ENCODE measurements around the gene SLC9C2.

The SLC9C2 gene

DNA sequence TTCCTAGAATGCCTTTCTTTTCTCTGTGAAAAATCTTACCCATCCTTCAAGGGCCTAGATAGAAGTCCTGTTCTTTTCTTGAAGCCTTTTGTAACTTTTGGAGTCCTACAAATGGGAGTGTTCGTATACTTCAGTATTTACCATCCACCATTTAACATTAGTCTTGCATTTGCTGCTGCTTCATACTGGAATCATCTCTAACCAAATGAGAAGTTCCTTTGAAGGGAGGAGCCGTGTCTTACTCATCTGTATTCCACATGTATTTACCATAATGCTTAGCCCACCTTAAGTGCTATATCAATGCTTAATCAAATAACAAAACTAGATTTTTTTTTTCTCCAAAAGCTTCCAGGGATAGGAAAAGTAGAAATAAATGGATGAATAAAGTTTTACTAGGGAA, 118.6 kb downstream of the SLC9C2 start:
- H3K36me3 ChIP-seq (ENCODE audit: low read length) = peaks cover 51% of the 10 kb centered on the region
- H3K27me3 ChIP-seq (ENCODE audit: low read length) = no peaks in the 10 kb centered on the region
- no peak overlapping the region for H3K4me3 ChIP-seq (ENCODE audit: insufficient read depth, low read length, poor library complexity, severe bottlenecking)
- H3K9me2 ChIP-seq (replicated peaks; ENCODE audit: insufficient read depth, low read length) = no peaks in the 10 kb centered on the region
- H4K20me1 ChIP-seq (ENCODE audit: low read depth, low read length) = no peaks in the 10 kb centered on the region
- no peaks in the 10 kb centered on the region for H3F3A ChIP-seq (ENCODE audit: insufficient read depth)
- peaks cover 4% of the 10 kb centered on the region; the same call in 1 of the 2 replicates for H3K79me2 ChIP-seq (ENCODE audit: insufficient read depth, low read length)
- H3K9me3 ChIP-seq (ENCODE audit: insufficient read depth, low read length) = no peaks in the 10 kb centered on the region
- TF ChIP-seq, protein P1, sequence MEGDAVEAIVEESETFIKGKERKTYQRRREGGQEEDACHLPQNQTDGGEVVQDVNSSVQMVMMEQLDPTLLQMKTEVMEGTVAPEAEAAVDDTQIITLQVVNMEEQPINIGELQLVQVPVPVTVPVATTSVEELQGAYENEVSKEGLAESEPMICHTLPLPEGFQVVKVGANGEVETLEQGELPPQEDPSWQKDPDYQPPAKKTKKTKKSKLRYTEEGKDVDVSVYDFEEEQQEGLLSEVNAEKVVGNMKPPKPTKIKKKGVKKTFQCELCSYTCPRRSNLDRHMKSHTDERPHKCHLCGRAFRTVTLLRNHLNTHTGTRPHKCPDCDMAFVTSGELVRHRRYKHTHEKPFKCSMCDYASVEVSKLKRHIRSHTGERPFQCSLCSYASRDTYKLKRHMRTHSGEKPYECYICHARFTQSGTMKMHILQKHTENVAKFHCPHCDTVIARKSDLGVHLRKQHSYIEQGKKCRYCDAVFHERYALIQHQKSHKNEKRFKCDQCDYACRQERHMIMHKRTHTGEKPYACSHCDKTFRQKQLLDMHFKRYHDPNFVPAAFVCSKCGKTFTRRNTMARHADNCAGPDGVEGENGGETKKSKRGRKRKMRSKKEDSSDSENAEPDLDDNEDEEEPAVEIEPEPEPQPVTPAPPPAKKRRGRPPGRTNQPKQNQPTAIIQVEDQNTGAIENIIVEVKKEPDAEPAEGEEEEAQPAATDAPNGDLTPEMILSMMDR (IDR thresholded peaks at IDR 0.05; ENCODE audit: insufficient read depth, low read length, poor library complexity, severe bottlenecking) = no peak
- no peak for TF ChIP-seq EZH2phosphoT487 (conservative IDR thresholded peaks at IDR 0.05; ENCODE audit: low read length)
- H3K4me2 ChIP-seq (ENCODE audit: low read depth, low read length, poor library complexity, severe bottlenecking) = no peak overlapping the region
- no peak overlapping the region for H3K9ac ChIP-seq (ENCODE audit: low read length)
- H2AFZ ChIP-seq (ENCODE audit: low read depth, low read length, severe bottlenecking) = no peak overlapping the region
- no peak overlapping the region for H3K27ac ChIP-seq (ENCODE audit: low read depth, low read length)

DNA sequence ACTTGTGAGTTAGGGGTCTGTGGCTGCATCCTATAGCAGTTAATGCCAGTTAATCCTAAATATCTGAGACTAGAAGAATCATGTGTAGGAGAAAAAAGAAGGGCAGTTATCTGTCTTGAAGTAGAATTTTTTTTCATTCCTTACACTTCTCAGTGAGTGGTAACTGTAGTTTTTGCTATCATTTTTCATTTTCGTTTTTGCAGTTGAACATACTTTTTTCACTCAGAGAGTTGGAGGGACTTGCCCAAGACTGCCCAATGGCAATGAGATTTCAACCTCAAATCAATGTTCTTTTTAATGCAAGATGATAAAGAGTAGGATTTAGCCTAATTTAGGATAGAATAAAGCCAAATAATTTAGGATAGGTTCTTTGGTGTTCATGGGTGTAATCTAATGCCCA, 120.2 kb downstream of the SLC9C2 start:
- Histone ChIP-seq H3K9ac (ENCODE audit: low read length) (no peak overlapping the region), H3F3A (ENCODE audit: insufficient read depth) (no peaks in the 10 kb centered on the region), H3K4me3 (ENCODE audit: insufficient read depth, low read length, poor library complexity, severe bottlenecking) (no peak overlapping the region), H4K20me1 (ENCODE audit: low read depth, low read length) (no peaks in the 10 kb centered on the region), H3K79me2 (ENCODE audit: insufficient read depth, low read length) (peaks cover 20% of the 10 kb centered on the region), H3K27me3 (ENCODE audit: low read length) (no peaks in the 10 kb centered on the region), H3K9me3 (ENCODE audit: insufficient read depth, low read length) (no peaks in the 10 kb centered on the region), H2AFZ (ENCODE audit: low read depth, low read length, severe bottlenecking) (no peak overlapping the region), H3K4me2 (ENCODE audit: low read depth, low read length, poor library complexity, severe bottlenecking) (no peak overlapping the region), H3K9me2 (replicated peaks; ENCODE audit: insufficient read depth, low read length) (no peaks in the 10 kb centered on the region), H3K27ac (ENCODE audit: low read depth, low read length) (no peak overlapping the region), H3K36me3 (ENCODE audit: low read length) (peaks cover 48% of the 10 kb centered on the region)
- TF ChIP-seq, protein P1 (IDR thresholded peaks at IDR 0.05; ENCODE audit: insufficient read depth, low read length, poor library complexity, severe bottlenecking) = no peak
- TF ChIP-seq EZH2phosphoT487 (conservative IDR thresholded peaks at IDR 0.05; ENCODE audit: low read length) = no peak

DNA sequence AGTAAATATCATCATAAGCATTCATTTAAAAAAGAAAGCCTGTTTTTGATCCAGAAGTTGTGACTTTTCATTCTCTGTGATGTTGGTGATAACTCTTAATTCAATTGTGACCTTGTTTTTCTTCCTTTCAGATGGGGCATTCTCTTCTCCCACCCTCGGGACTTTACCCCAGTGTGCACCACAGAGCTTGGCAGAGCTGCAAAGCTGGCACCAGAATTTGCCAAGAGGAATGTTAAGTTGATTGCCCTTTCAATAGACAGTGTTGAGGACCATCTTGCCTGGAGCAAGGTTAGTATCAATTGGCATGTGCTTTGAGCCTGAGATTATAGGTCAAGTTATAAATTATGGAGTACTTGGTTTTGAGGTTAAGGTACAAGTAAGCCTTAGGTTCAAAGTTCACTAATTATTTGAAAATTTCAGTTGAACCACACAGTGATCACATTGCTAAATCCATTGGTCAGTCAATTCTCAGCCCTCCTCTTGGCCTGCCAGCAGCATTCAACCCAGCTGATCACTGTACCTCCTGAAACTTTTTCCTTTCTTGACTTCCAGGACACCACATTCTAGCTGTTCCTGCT, 121.6 kb downstream of the SLC9C2 start:
- Histone ChIP-seq H3K4me3 (ENCODE audit: insufficient read depth, low read length, poor library complexity, severe bottlenecking) (no peak overlapping the region), H4K20me1 (ENCODE audit: low read depth, low read length) (no peaks in the 10 kb centered on the region), H3K9me3 (ENCODE audit: insufficient read depth, low read length) (no peaks in the 10 kb centered on the region), H3K27ac (ENCODE audit: low read depth, low read length) (no peak overlapping the region), H3K9ac (ENCODE audit: low read length) (no peak overlapping the region), H3K36me3 (ENCODE audit: low read length) (peaks cover 34% of the 10 kb centered on the region), H3K79me2 (ENCODE audit: insufficient read depth, low read length) (peaks cover 29% of the 10 kb centered on the region), H2AFZ (ENCODE audit: low read depth, low read length, severe bottlenecking) (no peak overlapping the region), H3K27me3 (ENCODE audit: low read length) (no peaks in the 10 kb centered on the region), H3K9me2 (replicated peaks; ENCODE audit: insufficient read depth, low read length) (no peaks in the 10 kb centered on the region), H3F3A (ENCODE audit: insufficient read depth) (no peaks in the 10 kb centered on the region), H3K4me2 (ENCODE audit: low read depth, low read length, poor library complexity, severe bottlenecking) (no peak overlapping the region)
- TF ChIP-seq, protein P1 (IDR thresholded peaks at IDR 0.05; ENCODE audit: insufficient read depth, low read length, poor library complexity, severe bottlenecking) = no peak
- TF ChIP-seq EZH2phosphoT487 (conservative IDR thresholded peaks at IDR 0.05; ENCODE audit: low read length) = no peak
